ENCODE data around the gene XG. TPM values are rescaled to one million over a fixed set of nuclear protein-coding genes. Genes with fewer than 3 reads are reported as not detected.

Gene XG
- total RNA-seq, 1 donor from 2014 or later = 5.9 TPM

GRCh38 chrX:2712890-2713840 lies 38.7 kb upstream of the XG start:
- Histone ChIP-seq H3K27ac (no peak overlapping the region), H3K36me3 (peaks cover 0 to 16% of the 10 kb centered on the region in 2 donors), H3K4me3 (no peak overlapping the region), H3K9me3 (no peaks in the 10 kb centered on the region), H3K4me1 (peaks cover 29% of the 10 kb centered on the region), H3K27me3 (no peaks in the 10 kb centered on the region)
- intact Hi-C loops (cut with DNase I) = no loop called here
- TF ChIP-seq POLR2A (IDR thresholded peaks at IDR 0.05) (no peak), POLR2AphosphoS5 (IDR thresholded peaks at IDR 0.05; ENCODE audit: insufficient read depth in 1 of 2, low read depth in 1 of 2) (no peak), CTCF (IDR thresholded peaks at IDR 0.05) (no peak)
- no peak for DNase-seq (ENCODE audit: extremely low spot score in 2 of 2)

- H3K36me3 ChIP-seq = peaks cover 0 to 29% of the 10 kb centered on the region in 2 donors
- DNase-seq (ENCODE audit: extremely low spot score in 2 of 2) = no peak
- TF ChIP-seq CTCF (IDR thresholded peaks at IDR 0.05) (no peak), POLR2AphosphoS5 (IDR thresholded peaks at IDR 0.05; ENCODE audit: insufficient read depth in 1 of 2, low read depth in 1 of 2) (no peak), POLR2A (IDR thresholded peaks at IDR 0.05) (no peak)
- H3K27me3 ChIP-seq = no peaks in the 10 kb centered on the region
- peaks cover 15% of the 10 kb centered on the region for H3K4me1 ChIP-seq
- intact Hi-C loops (cut with DNase I) = no loop called here
- H3K4me3 ChIP-seq = no peak overlapping the region
- H3K9me3 ChIP-seq = no peaks in the 10 kb centered on the region
- no peak overlapping the region for H3K27ac ChIP-seq
Observed at GRCh38 chrX:2714551-2714950, 37.3 kb upstream of the XG start.

GRCh38 chrX:2715066-2715600 lies 36.7 kb upstream of the XG start:
- Histone ChIP-seq H3K27me3 (no peaks in the 10 kb centered on the region), H3K4me1 (peaks cover 9% of the 10 kb centered on the region), H3K36me3 (peaks cover 0 to 35% of the 10 kb centered on the region in 2 donors), H3K27ac (no peak overlapping the region), H3K9me3 (no peaks in the 10 kb centered on the region), H3K4me3 (no peak overlapping the region)
- intact Hi-C loops (cut with DNase I) = no loop called here
- DNase-seq (ENCODE audit: extremely low spot score in 2 of 2) = no peak
- TF ChIP-seq CTCF (IDR thresholded peaks at IDR 0.05) (no peak), POLR2AphosphoS5 (IDR thresholded peaks at IDR 0.05; ENCODE audit: insufficient read depth in 1 of 2, low read depth in 1 of 2) (no peak), POLR2A (IDR thresholded peaks at IDR 0.05) (no peak)

- DNase-seq (ENCODE audit: extremely low spot score in 2 of 2) = no peak
- H3K27me3 ChIP-seq = no peaks in the 10 kb centered on the region
- TF ChIP-seq CTCF (IDR thresholded peaks at IDR 0.05) (no peak), POLR2AphosphoS5 (IDR thresholded peaks at IDR 0.05; ENCODE audit: insufficient read depth in 1 of 2, low read depth in 1 of 2) (no peak), POLR2A (IDR thresholded peaks at IDR 0.05) (no peak)
- H3K4me1 ChIP-seq = no peaks in the 10 kb centered on the region
- no peaks in the 10 kb centered on the region for H3K9me3 ChIP-seq
- no peak overlapping the region for H3K4me3 ChIP-seq
- H3K36me3 ChIP-seq = peaks cover 0 to 51% of the 10 kb centered on the region in 2 donors
- H3K27ac ChIP-seq = no peak overlapping the region
- intact Hi-C loops (cut with DNase I) = no loop called here
Observed at GRCh38 chrX:2717312-2717711, 34.5 kb upstream of the XG start.

GRCh38 chrX:2718821-2719220 lies 33.0 kb upstream of the XG start:
- no peaks in the 10 kb centered on the region for H3K4me1 ChIP-seq
- no peak overlapping the region for H3K27ac ChIP-seq
- H3K4me3 ChIP-seq = no peak overlapping the region
- H3K36me3 ChIP-seq = peaks cover 0 to 66% of the 10 kb centered on the region in 2 donors
- H3K9me3 ChIP-seq = no peaks in the 10 kb centered on the region
- H3K27me3 ChIP-seq = no peaks in the 10 kb centered on the region
- TF ChIP-seq POLR2A (IDR thresholded peaks at IDR 0.05) (no peak), CTCF (IDR thresholded peaks at IDR 0.05) (no peak), POLR2AphosphoS5 (IDR thresholded peaks at IDR 0.05; ENCODE audit: insufficient read depth in 1 of 2, low read depth in 1 of 2) (no peak)
- DNase-seq (ENCODE audit: extremely low spot score in 2 of 2) = no peak
- intact Hi-C loops (cut with DNase I) = no loop called here
